ENCODE results near the gene GREB1L.
"Not testable (repeated sequence)": the region's sequence is repeated elsewhere in the genome, so short reads cannot be mapped to it uniquely, and the experiment has no call there.

Gene GREB1L

GRCh38 chr18:21309248-21309647 lies 67.2 kb downstream of the GREB1L start:
- DNase-seq = no peak

- DNase-seq = not testable (repeated sequence)
Measured at GRCh38 chr18:21311980-21312379, 69.9 kb downstream of the GREB1L start.

GRCh38 chr18:21313576-21313975 lies 71.5 kb downstream of the GREB1L start:
- DNase-seq = no peak

GRCh38 chr18:21314724-21315123 lies 72.7 kb downstream of the GREB1L start:
- no peak for DNase-seq

DNA sequence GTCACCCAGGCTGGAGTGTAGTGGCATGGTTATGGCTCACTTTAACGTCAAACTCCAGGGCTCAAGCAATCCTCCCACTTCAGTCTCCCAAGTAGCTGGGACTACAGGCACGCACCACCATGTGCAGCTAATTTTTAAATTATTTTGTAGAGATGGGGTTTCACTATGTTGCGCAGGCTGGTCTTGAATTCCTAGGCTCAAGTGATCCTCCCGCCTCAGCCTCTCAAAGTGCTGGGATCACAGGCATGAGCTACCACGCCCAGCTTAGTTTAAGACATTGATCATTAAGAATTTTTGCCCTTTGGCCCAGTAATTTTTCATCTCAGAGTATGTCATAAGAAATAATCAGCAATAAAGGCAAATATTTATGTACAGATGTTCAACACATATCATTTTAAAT lies 73.1 kb downstream of the GREB1L start:
- DNase-seq = not testable (repeated sequence)

GRCh38 chr18:21315741-21316197 lies 73.7 kb downstream of the GREB1L start:
- no peak for DNase-seq

DNA sequence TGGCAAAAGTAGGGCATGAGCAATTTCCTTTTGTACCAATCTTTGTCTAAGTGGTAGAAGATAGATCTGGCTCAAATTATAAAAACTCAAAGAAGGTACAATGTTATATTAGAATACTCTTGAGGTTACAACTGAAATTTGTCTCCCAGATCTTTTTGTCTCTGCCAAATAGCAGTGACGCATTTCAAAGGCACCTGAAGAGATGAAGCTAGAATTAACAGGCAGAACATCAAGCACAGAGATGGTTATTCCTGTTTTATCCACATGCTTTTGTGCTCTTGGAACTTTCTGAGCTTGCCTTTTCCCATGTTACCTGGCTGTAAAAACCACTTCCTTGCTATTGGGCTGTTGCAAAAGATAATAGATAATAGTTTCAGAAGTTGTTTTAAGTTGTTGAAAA lies 74.3 kb downstream of the GREB1L start:
- DNase-seq = no peak

GRCh38 chr18:21321711-21322110 lies 79.7 kb downstream of the GREB1L start:
- no peak for DNase-seq

DNA sequence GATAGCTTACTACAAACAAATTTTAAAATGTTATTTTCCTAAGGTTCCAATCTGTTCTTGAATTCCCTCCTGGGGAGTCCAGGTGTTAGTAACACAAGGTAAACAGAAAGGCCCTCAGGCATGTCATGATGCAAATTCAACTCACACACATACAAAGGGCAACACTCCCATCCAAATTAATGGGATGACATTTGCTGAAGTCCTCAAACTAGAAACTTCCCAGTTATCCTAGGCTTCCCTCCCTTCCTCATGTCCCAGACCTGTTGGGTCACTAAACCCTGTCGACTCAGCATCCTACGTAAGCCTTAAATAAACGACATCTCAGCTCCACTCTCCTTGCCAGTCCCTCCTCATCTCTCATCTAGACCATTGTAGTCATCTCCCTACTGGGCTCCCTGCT lies 85.1 kb downstream of the GREB1L start:
- peak; percentile 40 for DNase-seq

GRCh38 chr18:21330122-21330701 lies 88.2 kb downstream of the GREB1L start:
- DNase-seq = peak; percentile 56

DNA sequence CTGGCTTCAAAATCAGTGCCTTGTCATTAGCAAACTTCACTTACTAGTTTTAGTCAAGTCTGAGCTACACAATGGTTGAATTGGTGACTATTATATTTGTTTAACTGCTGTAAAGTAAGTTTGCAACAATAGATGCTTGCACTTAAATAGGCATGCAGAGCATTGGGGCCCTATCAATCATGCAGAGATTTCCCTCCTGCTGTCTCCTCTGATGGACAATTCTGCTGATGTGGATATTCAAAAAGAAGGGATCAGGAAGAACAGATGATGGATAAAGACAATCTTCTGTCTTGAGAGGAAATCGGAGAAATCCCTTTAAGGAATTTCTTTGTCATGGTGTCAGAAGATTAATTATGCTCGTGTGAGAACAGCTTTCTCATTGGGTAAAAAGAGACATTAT lies 89.0 kb downstream of the GREB1L start:
- no peak for DNase-seq

- DNase-seq = no peak
Measured at GRCh38 chr18:21335927-21336488, 94.0 kb downstream of the GREB1L start.

GRCh38 chr18:21336846-21337245 lies 94.8 kb downstream of the GREB1L start:
- DNase-seq = no peak

GRCh38 chr18:21341141-21341540 lies 99.1 kb downstream of the GREB1L start:
- peak; percentile 1 for DNase-seq

- no peak for DNase-seq
Measured at GRCh38 chr18:21342372-21342771, 100.3 kb downstream of the GREB1L start.

DNA sequence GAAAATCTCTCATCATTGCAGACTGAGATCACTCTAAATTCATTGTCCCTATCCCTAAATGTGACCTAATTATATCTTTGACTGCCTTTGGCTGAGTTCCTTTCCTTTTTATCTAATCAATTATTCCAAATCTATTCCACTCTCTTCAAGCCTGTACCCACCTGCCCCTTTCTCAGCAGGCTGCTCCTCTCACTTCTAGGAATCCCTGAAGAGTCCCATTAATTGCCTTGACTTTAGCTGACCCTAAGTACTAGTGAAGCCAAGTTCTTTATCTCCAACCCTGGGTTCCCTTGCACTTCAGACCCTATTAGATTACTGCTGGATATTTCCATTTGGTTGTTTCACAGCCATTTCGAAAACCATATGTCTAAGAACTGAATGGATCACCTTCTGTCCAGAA lies 102.8 kb downstream of the GREB1L start:
- DNase-seq = no peak

- DNase-seq = peak; percentile 6
Measured at GRCh38 chr18:21345840-21346239, 103.8 kb downstream of the GREB1L start.

- no peak for DNase-seq
Measured at GRCh38 chr18:21359746-21360145, 117.7 kb downstream of the GREB1L start.

- DNase-seq = no peak
Measured at GRCh38 chr18:21361307-21361880, 119.4 kb downstream of the GREB1L start.

DNA sequence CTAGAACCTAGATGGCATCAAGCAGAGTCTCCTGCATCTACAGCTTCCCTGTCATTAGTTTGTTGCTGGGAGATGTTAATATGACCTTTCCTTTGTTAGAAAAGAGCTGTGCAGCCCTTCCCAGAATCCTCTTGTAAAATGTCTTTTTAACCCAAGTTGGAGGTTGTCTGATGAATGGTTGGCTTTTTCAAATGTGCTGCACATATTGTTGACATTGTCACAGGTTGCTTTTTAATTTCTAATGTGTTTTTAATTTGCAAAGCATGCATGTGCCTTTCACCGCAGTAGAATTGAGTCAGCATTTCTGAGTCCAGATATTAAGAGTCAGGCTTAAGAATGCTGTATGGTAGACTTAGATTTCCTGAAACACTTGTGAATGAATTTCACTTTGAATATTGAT lies 120.8 kb downstream of the GREB1L start:
- DNase-seq = no peak

GRCh38 chr18:21363348-21363747 lies 121.3 kb downstream of the GREB1L start:
- no peak for DNase-seq

DNA sequence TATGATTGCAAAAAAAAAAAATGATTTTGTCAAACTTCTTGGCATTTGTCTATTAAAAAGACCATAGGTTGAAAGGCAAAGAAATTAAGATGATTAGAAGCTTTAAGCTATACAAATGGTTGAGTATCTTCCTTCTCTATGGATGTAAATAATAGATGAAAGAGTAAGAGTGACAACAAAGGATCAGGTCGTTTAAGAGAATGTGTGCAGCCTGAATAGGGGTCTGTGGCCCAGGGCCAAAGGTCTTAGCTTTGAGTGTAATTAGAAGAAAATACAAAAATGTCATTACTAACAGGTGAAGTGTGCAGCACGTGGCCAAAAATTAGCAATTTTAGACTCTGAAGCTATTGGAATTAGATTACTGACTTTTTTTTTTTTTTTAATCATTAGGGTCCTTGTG lies 122.4 kb downstream of the GREB1L start:
- DNase-seq = no peak

DNA sequence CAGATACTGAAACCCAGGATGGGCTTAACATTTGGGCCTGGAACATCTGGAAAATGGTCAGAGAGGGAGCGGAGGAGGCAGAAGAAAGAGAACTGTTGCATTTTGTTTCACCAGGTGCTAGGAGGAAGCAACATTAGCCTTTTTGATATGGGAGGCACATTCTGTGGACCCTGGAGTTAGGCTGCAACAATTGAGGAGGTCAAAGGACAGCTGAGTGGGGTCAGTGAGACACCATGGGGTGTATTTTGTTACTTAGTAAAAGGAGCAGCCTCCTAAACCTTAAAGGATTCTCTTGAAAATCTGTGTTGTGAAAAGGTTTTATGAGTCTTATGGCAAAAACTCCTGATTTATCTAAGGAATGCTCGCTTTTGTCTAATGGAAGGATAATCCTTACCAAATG lies 124.9 kb downstream of the GREB1L start:
- DNase-seq = no peak

DNA sequence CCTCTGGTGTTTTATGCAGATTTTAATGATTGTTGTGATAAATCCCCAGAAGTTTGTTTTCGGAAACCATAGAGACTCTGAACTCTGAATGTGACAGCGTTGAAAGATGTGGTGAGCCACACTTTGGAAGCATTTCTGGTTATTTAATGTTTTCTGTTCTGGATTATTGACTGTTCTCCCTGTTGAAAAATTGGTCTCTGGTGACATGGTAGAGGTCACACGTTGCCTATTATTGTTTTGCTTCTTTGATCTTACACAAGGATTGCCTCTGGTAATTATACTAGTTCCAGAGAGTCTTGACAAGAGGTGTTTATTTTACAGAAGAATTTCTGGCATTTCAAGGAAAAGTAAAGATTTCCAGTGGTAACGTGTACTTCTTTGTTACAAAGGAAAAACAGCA lies 127.1 kb downstream of the GREB1L start:
- no peak for DNase-seq

DNA sequence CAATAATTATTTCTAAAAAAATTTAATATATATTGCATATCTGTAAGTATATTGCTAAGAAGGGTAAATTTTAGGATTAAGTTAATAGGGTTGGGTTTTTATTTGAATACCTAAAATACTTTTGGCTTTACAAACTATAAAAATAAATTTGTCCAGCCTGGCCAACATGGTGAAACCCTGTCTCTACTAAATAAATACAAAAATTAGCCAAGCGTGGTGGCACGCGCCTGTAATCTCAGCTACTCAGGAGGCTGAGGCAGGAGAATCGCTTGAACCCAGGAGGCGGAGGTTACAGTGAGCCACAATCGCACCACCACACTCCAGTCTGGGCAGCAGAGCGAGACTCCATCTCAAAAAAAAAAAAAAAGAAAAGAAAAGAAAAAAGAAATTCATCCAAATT lies 127.6 kb downstream of the GREB1L start:
- not testable (repeated sequence) for DNase-seq
